ENCODE data around the gene TSPAN13.
"Not testable (repeated sequence)": the region's sequence is repeated elsewhere in the genome, so short reads cannot be mapped to it uniquely, and the experiment has no call there.

Gene TSPAN13

GRCh38 chr7:16741676-16742075 is 11.9 kb upstream of the TSPAN13 start:
- DNase-seq = no peak

DNA sequence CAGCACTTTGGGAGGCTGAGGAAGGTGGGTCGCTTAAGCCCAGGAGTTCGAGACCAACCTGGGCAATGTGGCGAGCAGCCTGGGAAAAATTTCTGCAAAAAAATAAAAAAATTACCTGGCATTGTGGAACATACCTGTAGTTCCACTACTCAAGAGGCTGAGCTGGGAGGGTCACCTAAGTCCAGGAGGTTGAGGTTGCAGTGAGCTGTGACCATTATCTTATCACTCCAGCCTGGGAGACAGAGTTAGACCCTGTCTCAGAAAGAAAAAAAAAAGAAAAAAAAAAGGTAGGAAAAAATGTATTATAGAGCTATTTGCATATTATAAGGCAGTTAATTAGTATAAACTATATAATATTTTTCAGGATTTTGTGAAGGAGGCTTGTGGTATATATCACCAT is 11.0 kb upstream of the TSPAN13 start:
- no peak for DNase-seq

DNA sequence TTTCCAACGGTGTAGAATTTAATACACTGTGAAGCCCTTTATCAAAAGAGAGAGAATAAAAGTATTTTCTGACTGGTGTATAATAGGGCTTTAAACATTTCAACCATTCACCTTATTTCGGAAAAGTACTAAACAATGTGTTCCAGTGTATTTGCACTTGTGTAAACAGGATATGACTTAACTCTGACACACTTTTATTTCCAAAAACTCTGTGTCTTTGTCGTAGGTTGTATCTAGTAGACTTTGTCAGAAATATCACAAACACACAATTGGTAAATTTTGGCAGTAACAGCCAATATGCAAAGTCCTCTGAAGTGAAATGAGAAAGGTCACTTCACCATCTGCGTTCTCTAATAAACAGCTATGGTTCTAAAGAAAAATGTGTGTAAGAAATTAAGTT is 10.3 kb upstream of the TSPAN13 start:
- DNase-seq = no peak

DNA sequence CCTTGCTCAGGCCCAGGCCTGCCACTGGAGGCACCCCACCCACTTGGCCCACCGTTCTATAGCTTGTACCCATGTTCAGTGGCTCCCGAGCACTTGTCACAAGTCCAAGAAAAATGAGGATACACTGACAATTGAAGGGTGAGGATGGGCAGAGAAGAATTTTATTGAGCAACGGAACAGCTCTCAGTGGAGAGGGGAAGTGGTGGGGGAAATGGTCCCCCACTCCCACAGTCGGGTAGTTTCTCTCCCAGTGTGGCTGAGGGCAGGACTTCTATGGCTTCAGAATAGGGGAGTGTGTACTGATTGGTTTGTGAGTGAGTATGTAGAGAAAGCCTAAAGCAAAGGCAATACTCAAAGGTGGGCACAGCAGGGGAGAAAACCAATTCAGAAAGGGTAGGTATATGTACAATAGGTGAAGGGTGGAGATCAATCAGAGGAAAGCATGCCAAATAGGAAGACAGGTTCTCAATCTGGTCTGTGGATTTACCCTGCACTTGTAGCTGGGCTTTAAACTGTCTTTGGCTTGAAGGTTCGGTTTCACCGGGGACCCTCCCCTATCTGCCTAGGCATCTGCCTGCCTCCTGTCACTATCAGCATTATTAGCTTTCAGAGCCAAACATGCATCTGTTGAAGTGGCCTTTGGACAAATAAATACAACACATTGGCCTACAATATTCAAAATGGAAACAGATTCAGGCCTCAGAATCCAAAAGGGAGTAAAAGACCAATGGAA is 8.9 kb upstream of the TSPAN13 start:
- DNase-seq = no peak

DNA sequence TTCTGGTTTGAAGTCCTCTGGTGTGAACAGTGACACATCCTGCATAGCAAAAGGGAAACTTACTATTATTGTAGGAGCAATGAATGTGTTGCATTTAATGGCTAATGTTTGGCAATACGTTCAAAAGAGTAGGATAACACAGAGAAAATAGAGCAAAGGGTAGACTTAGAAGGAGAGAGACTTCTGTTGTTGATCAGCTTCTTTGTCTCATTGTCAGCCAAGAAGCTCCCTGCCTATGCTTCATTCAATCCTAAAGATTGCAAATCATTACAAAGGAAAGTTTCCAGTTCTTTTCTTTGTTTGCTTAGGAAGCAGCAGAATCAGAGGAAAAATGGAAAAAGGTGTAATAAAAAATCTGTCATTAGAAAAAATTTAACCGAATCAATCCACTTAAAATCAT is 7.9 kb upstream of the TSPAN13 start:
- DNase-seq = no peak

- DNase-seq = no peak
Observed at GRCh38 chr7:16747102-16747501, 6.5 kb upstream of the TSPAN13 start.

DNA sequence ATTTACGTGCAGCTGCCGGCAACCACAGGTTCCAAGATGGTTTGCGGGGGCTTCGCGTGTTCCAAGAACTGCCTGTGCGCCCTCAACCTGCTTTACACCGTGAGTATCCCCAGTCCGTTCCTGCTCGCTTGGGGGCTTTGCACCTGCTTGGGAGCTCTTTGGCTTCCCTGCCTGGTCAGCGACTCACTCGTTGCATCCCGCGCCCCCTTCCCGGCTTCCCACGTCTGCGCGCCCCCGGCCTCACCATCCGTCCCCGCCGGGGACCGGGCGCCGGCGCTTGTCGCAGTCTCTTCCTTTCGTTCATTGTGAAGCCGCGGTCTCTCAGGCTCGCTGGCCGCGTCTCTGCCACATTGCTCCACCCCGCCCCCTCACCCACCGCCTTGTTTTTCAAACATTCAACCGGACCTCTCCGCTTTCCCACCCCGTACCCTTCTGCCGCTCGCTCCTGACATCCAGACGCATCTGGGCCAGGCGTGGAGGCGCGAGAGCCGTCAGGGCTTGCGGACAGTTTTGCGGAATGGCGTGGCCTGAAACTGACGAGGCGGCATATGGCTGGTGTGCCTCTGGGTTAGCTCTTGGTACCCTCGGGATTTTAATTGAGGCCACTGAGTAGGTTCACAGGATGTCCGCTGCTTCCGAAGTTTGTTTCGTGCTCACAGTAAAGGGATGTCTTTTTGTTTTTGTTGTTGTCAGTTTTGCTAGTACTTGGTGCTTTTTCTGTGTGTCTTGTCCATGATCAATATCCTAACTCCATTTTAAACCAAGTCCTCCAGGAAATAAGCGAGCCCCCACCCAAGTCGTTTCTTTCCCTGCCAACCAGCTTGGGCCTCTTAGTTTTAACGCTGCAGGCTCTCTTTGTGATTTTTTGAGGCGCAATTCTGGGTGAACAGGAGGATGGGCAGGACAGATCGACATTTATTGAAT is 639 bp downstream of the TSPAN13 start:
- DNase-seq = peak; percentile 76 to 95 (median 94)

- DNase-seq = peak in 2 of 3 experiments; percentile 60 to 71
Observed at GRCh38 chr7:16754856-16755317, 1.3 kb downstream of the TSPAN13 start.

DNA sequence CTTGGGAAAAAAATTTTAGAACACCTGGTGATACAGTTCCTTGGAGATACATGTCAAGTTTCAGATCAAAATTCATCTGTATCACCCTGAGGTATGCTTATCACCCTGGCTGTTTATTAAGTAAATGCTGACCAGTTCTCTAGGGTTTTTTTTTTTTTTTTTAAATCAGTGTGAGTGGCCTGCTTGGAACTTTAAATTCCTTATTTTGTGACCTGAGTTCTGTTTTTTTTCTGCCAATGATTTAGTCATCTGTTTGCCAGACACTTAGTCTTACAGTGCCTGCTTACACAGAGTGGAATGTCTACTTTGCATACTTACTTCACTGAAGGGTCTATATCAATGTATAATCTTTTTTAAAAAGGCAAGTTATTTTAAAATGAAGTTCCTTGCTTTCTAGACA is 1.8 kb downstream of the TSPAN13 start:
- DNase-seq = peak in 2 of 3 experiments; percentile 48 to 61

GRCh38 chr7:16758036-16758435 is 4.5 kb downstream of the TSPAN13 start:
- no peak for DNase-seq

DNA sequence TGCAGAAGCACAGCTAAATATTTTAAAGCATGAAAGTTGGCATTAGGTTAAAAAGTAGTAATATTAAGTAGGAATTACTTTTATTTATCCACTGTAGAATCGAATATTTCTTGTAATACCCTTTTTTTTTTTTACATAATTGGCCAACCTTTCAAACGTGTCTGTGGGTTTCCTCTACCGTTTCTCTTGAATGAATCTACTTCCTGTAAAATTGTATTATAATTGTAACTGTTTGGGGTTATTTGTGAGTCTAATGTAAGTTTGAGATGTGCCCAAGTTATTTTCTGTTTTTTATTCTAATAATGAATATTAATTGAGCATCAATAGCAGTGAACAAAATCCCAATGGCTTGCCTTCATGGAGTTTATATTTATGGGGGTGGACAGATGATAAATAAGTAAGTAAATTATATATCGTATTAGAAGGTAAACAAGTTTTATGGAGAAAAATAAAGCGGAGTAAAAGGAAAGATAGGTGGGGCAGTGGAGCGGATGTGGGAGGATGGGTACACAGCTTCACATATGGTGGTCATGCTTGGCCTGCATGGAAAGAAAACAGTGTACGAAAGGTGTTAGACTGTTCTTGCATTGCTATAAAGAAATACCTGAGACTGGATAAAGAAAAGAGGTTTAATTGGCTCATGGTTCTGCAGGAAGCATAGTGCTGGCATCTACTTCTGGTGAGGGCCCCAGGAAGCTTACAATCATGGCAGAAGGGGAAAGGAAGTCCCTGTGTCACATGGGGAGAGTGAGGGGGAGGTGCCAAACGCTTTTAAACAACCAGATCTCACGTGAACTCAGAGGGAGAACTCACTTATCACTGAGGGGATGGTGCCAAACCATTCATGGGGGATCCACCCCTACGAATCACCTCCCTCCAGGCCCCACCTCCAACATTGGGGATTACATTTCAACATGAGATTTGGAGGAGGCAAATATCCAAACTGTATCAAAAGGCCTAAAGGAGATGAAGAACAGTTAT is 5.4 kb downstream of the TSPAN13 start:
- DNase-seq = no peak

DNA sequence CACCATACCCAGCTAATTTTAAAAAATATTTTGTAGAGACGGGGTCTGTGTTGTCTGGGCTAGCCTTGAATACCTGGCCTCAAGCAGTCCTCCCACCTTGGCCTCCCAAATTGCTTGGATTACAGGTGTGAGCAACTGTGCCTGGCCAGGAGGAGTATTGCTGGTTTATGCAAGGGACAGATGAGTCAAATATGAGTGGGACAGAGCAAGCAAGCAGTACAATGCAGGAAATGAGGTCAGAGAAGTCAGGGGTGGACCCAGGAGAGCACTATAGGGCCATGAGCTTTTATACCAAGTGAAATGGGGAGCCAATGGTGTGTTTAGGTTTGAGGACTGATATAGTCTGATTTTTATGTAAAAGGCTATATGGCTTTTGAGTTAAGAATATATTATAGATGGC is 6.3 kb downstream of the TSPAN13 start:
- DNase-seq = no peak

- no peak for DNase-seq
Observed at GRCh38 chr7:16762177-16762576, 8.6 kb downstream of the TSPAN13 start.

- DNase-seq = no peak
Observed at GRCh38 chr7:16764942-16765341, 11.4 kb downstream of the TSPAN13 start.

DNA sequence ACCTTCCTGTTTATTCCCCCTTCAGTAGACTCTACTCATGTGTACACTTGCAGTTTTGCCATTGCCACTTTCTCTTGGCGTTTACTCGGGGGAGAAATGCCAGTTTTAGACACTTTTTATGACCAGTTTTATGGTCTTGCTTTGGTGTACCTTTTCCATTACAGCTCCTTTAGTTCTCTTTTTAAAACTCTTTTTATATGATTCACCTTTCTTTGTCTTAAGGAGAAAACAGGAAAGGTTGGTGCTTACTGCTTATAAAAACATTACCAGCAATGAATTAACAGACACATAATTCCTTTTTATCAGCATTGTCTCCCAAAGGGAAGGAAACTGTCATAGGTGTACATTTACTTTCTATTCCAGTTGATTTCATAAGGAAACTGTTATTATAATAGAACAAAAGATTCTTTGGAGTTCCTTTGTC is 11.9 kb downstream of the TSPAN13 start:
- peak in 1 of 3 experiments; percentile 29 for DNase-seq

GRCh38 chr7:16769994-16770393 is 16.4 kb downstream of the TSPAN13 start:
- DNase-seq = not testable (repeated sequence)

- no peak for DNase-seq
Observed at GRCh38 chr7:16770657-16771329, 17.2 kb downstream of the TSPAN13 start.

DNA sequence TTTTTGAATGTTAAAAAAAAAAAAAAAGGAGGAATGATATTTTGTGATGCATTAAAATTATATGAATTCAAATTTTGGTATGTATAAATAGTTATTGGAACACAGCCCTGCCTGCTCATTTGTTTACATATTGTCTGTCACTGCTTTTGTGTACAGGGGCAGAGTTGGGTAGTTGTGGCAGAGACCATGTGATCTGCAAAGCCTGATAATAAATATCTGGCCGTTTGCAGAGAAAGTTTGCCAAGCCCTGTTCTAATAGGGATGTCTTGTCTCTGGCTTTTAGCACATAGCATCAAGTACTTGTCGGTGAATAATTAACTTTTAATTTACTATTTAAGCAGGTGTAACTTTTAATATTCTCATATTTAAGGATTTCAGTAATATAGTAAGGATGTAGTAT is 19.8 kb downstream of the TSPAN13 start:
- no peak for DNase-seq

GRCh38 chr7:16773884-16774283 is 20.3 kb downstream of the TSPAN13 start:
- DNase-seq = no peak

DNA sequence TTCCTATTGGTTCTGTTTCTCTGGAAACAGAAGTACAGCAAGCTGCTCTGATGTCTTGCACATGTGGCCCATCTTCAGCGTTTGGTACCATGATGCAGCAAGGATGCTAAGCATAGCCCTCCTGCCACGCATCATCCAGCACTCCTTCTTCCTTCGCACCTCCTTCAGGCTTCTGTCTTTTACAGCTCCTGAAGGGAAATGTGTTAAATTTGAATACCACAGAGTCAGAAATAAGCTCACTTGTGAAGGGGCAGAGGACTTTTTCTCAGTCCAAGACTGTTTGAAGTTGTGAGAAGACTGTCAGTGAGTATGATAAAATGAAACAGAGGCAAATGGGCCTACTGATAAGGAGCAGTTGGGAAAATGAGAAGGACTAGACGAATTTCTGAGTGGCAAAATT is 20.7 kb downstream of the TSPAN13 start:
- no peak for DNase-seq

DNA sequence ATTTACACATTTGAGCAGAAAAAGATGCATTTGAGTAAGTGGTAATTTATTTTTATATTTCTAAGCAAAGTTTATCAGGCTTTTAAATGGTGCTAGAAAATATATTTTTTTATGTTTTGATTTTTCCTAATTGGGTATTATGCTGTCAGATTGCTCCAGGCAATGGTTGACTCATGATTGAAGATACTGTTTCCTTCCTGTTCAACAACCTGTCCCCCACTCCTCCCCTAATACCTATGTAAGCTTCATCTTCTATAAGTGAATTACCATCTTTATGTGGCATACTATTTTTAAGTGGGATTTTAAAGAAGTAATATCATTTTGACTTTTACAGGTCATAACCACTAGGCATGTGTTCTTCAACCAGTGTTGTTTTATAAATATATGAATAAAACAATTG is 21.4 kb downstream of the TSPAN13 start:
- peak in 1 of 3 experiments; percentile 17 for DNase-seq

GRCh38 chr7:16776053-16776452 is 22.5 kb downstream of the TSPAN13 start:
- no peak for DNase-seq
